HG03159 (cell line): ENCODE data around the gene ITLN2.
"Not testable (repeated sequence)": the region's sequence is repeated elsewhere in the genome, so short reads cannot be mapped to it uniquely, and the experiment has no call there.

Source experiments
- ATAC-seq: cut with Tn5 transposase; IDR thresholded peaks from one replicate; pipeline ENCODE4 v1.9.1; 2021; ENCODE audit warnings: mild to moderate bottlenecking, moderate library complexity; ENCODE audit not compliant: unreplicated experiment

The ITLN2 gene

GRCh38 chr1:160910170-160910750, 44.3 kb downstream of the ITLN2 start:
- ATAC-seq = no peak

GRCh38 chr1:160907976-160908375, 46.6 kb downstream of the ITLN2 start:
- ATAC-seq = no peak

- ATAC-seq = no peak
Observed at GRCh38 chr1:160905617-160905989, 49.0 kb downstream of the ITLN2 start.

DNA sequence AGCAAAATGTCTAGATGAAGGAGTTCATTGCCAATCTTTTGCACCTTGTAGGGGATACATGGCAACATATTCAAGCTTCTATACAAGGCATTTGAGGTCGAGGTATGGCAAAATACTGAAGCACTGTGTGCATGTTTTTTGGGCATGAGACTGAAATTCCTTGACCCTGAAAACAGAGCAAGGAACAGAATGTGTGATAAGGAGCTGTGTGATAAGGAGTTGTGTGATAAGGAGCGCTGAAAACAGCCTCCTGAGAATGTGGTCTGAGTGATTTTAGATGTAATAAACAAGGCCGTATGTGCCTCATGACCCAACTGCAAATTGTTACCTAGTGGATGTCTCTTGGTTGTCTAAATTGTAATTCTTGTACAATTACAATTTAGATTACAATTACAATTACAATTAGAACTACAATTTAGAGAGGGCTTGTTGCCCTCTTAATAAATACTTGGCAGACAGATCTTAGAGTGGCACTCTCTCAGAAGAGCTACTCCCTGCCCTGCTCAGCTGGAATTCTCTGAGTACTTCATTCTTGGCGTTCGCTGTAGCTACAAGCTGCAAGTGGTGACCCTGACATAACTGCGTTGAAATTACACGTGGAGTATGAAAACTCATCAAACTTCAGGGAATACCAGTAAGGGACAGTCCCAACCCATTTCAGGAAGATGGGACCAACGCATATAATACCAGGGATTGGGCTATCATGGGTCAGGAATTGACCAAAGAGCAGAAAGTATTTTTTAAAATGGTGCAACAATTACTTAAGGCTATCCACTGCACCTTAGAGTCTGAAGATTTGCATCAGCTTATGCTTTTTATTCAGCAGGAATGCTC, 49.6 kb downstream of the ITLN2 start:
- ATAC-seq = no peak

DNA sequence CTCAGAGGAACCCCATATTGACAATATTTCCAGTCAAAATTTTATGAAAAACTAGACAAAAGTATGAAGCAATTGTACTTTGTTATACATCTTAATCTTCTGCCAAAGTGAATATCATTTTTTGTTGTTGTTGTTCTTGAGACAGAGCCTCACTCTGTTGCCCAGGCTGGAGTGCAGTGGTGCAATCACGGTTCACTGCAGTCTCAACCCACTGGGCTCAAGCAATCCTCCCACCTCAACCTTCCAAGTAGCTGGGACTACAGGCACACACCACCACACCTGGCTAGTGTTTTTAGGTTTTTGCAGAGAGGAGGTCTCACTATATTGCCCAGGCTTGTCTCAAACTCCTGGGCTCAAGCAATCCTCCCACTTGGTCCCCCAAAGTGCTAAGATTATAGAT, 52.4 kb downstream of the ITLN2 start:
- ATAC-seq = not testable (repeated sequence)

DNA sequence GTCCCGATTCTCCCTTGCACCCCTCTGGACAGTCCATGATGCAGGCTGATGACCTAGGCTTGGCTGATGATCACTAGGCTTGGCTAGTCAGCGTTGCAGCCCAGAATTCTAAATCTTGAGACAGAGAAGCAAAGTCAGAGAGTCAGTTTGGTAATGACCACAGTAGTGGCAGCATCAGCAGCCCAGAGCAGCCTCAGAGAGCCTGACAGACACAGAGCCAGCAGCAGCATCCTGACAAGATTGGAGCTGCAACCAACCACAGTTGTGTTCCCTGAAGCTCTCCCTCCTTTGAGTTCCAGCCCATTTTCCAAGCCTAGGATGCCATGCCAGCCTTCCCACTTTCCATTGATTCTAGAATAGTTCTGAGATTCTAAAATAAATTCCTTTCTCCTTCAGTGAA, 52.8 kb downstream of the ITLN2 start:
- no peak for ATAC-seq

- not testable (repeated sequence) for ATAC-seq
Observed at GRCh38 chr1:160900683-160901082, 53.9 kb downstream of the ITLN2 start.
